Activated CD8-positive, alpha-beta T cell treated with anti-CD3 and anti-CD28 coated beads for 36 hours (primary cell): ENCODE results near the gene CDK11A. TPM values are rescaled to one million over a fixed set of nuclear protein-coding genes. Genes with fewer than 3 reads are reported as not detected.
"Not testable (repeated sequence)": the region's sequence is repeated elsewhere in the genome, so short reads cannot be mapped to it uniquely, and the experiment has no call there.

ENCODE experiments used
- ATAC-seq: fragments of 200-7000 bp; cut with Tn5 transposase; one replicate; pipeline ENCODE4 v1.10.0; 2021; ENCODE audit warnings: mild to moderate bottlenecking, moderate library complexity
- CTCF ChIA-PET: fragments of 350-600 bp; sonication (Branson Sonifier 250); formaldehyde crosslinking; loops from one replicate; lab custom pipeline; 2021; ENCODE audit warnings: antibody characterized with exemption; lab: Charles Lee
- POLR2A ChIA-PET: fragments of 350-600 bp; sonication (Branson Sonifier 250); formaldehyde crosslinking; loops from one replicate; lab custom pipeline; 2021; ENCODE audit warnings: antibody characterized with exemption; lab: Charles Lee
- DNase-seq: peaks from one replicate; pipeline ENCODE4 v3.0.0-alpha.2; 2020
- H3K27ac Mint-ChIP-seq: one replicate; pipeline ENCODE4 v1.8.0; 2021; ENCODE audit warnings: mild to moderate bottlenecking, mixed read lengths
- H3K27me3 Mint-ChIP-seq: one replicate; pipeline ENCODE4 v1.8.0; 2021; ENCODE audit warnings: mixed read lengths
- H3K36me3 Mint-ChIP-seq: one replicate; pipeline ENCODE4 v1.8.0; 2021; ENCODE audit warnings: low read depth, mixed read lengths
- H3K4me1 Mint-ChIP-seq: one replicate; pipeline ENCODE4 v1.8.0; 2021; ENCODE audit warnings: low read depth, mixed read lengths
- H3K4me3 Mint-ChIP-seq: one replicate; pipeline ENCODE4 v1.8.0; 2021; ENCODE audit warnings: mild to moderate bottlenecking, moderate library complexity, mixed read lengths
- H3K9me3 Mint-ChIP-seq: one replicate; pipeline ENCODE4 v1.8.0; 2021; ENCODE audit warnings: mixed read lengths
- CTCF ChIP-seq: fragments of 200-600 bp; IDR thresholded peaks from one replicate; pipeline ENCODE4 v1.8.0; 2022; ENCODE audit warnings: antibody characterized with exemption, mild to moderate bottlenecking
- intact Hi-C: fragments of 100-400 bp; cut with micrococcal nuclease; formaldehyde crosslinking; loops from one replicate; pipeline ENCODE4 v1.10.0; 2022
- total RNA-seq, 2 experiments: library from RNA; stranded (reverse); gene quantifications; one replicate each; pipeline ENCODE4 v1.2.3, GENCODE V29; 2021

Gene CDK11A
- total RNA-seq, 2 experiments from 2014 or later: 64.8 to 70.6 TPM

GRCh38 chr1:1748686-1749321, 24.6 kb upstream of the CDK11A start:
- H3K27ac Mint-ChIP-seq: no peak overlapping the region
- DNase-seq (no peak), ATAC-seq (no peak)
- H3K4me1 Mint-ChIP-seq: peaks cover 6% of the 10 kb centered on the region
- POLR2A ChIA-PET: interaction anchor here (0.5 kb wide), 1 partner anchor 302 kb away, joined by 3 read pairs; no protein-coding TSS in a partner anchor
- intact Hi-C loops: no loop called here
- H3K4me3 Mint-ChIP-seq: no peak overlapping the region
- H3K9me3 Mint-ChIP-seq: no peaks in the 10 kb centered on the region
- no peak for TF ChIP-seq CTCF
- H3K27me3 Mint-ChIP-seq: no peaks in the 10 kb centered on the region
- CTCF ChIA-PET: no interaction called here
- peaks cover 6% of the 10 kb centered on the region for H3K36me3 Mint-ChIP-seq

- peak overlapping the region; percentile 63 for H3K4me3 Mint-ChIP-seq
- intact Hi-C loops, DNase-seq, CTCF ChIA-PET, H3K27me3 Mint-ChIP-seq, H3K27ac Mint-ChIP-seq, H3K9me3 Mint-ChIP-seq, H3K36me3 Mint-ChIP-seq: not testable (repeated sequence)
- ATAC-seq: peak; percentile 83
- peaks cover 10% of the 10 kb centered on the region for H3K4me1 Mint-ChIP-seq
- POLR2A ChIA-PET: interaction anchor here (0.6 kb wide), 1 partner anchor 80 kb away, joined by 3 read pairs; no protein-coding TSS in a partner anchor
Measured at GRCh38 chr1:1746566-1746909, 22.4 kb upstream of the CDK11A start.

GRCh38 chr1:1745651-1746565, 21.8 kb upstream of the CDK11A start:
- Mint-ChIP-seq H3K4me1 (peaks cover 10% of the 10 kb centered on the region), H3K27ac (peak overlapping the region; percentile 87), H3K4me3 (peak overlapping the region; percentile 63)
- POLR2A ChIA-PET: interaction anchor here (0.6 kb wide), 1 partner anchor 81 kb away, joined by 3 read pairs; no protein-coding TSS in a partner anchor
- ATAC-seq (peak; percentile 81), DNase-seq (peak; percentile 86)
- H3K36me3 Mint-ChIP-seq, H3K27me3 Mint-ChIP-seq, intact Hi-C loops, CTCF ChIA-PET, H3K9me3 Mint-ChIP-seq: not testable (repeated sequence)

GRCh38 chr1:1742529-1742928, 18.4 kb upstream of the CDK11A start:
- DNase-seq, H3K9me3 Mint-ChIP-seq, H3K4me1 Mint-ChIP-seq, H3K4me3 Mint-ChIP-seq, H3K36me3 Mint-ChIP-seq, intact Hi-C loops, POLR2A ChIA-PET, H3K27ac Mint-ChIP-seq, H3K27me3 Mint-ChIP-seq, ATAC-seq, CTCF ChIA-PET: not testable (repeated sequence)

GRCh38 chr1:1741013-1741412, 16.9 kb upstream of the CDK11A start:
- DNase-seq, CTCF ChIA-PET, ATAC-seq, H3K27ac Mint-ChIP-seq, H3K9me3 Mint-ChIP-seq, intact Hi-C loops, H3K27me3 Mint-ChIP-seq, H3K4me1 Mint-ChIP-seq, H3K36me3 Mint-ChIP-seq, H3K4me3 Mint-ChIP-seq: not testable (repeated sequence)
- POLR2A ChIA-PET: interaction anchor here (0.6 kb wide), 1 partner anchor 59 kb away, joined by 3 read pairs; no protein-coding TSS in a partner anchor

- H3K4me3 Mint-ChIP-seq, H3K9me3 Mint-ChIP-seq, H3K36me3 Mint-ChIP-seq, CTCF ChIA-PET, H3K27ac Mint-ChIP-seq, DNase-seq, H3K27me3 Mint-ChIP-seq, intact Hi-C loops, POLR2A ChIA-PET, H3K4me1 Mint-ChIP-seq: not testable (repeated sequence)
- peak; percentile 54 for ATAC-seq
Measured at GRCh38 chr1:1738799-1739337, 14.7 kb upstream of the CDK11A start.

GRCh38 chr1:1737675-1738590, 13.8 kb upstream of the CDK11A start:
- H3K4me3 Mint-ChIP-seq, H3K9me3 Mint-ChIP-seq, POLR2A ChIA-PET, H3K4me1 Mint-ChIP-seq, H3K36me3 Mint-ChIP-seq, CTCF ChIA-PET, DNase-seq, H3K27me3 Mint-ChIP-seq, H3K27ac Mint-ChIP-seq, intact Hi-C loops: not testable (repeated sequence)
- peak; percentile 36 for ATAC-seq
